K562 (cell line): Measurements from ENCODE around the gene KRT39. TPM values are rescaled to one million over a fixed set of nuclear protein-coding genes. Genes with fewer than 3 reads are reported as not detected.

Source experiments
- ATAC-seq: fragments of 200-7000 bp; cut with Tn5 transposase; 3 replicates; pipeline ENCODE4 v1.9.1; 2020; ENCODE audit warnings: moderate library complexity
- BruUV-seq: library from RNA; stranded (reverse); fragments of 400-500 nt; replicated peaks from 2 replicates; lab custom pipeline; 2021; lab: Mats Ljungman, UMichigan
- CTCF ChIA-PET: fragments of 300-600 bp; formaldehyde crosslinking; extraction: SDS; loops from one replicate; lab custom pipeline; 2021; ENCODE audit warnings: low intra/inter-chr PET ratio; lab: Yijun Ruan, JAX
- POLR2A ChIA-PET: fragments of 300-600, 350-650 bp; sonication (Branson Sonifier 250); formaldehyde crosslinking; extraction: SDS; loops from one replicate; lab custom pipeline; 2021; ENCODE audit warnings: antibody characterized with exemption, inconsistent platforms; lab: Yijun Ruan, JAX
- DNase-seq, 4 experiments: peaks; one replicate each; pipeline versions ENCODE4 v3.0.0 to v3.0.0-alpha.2; 2011 to 2018; ENCODE audit warnings: low spot score in 3 of 4, mixed read lengths in 3 of 4; ENCODE audit errors: extremely low read depth in 1 of 4
- FAIRE-seq: peaks from 2 replicates; lab custom pipeline; 2011; peaks lifted over from hg19 to GRCh38; lab: Jason Lieb, UNC
- H2AFZ ChIP-seq: 2 replicates; pipeline ENCODE4 v1.6.0; 2011; ENCODE audit warnings: low read depth, low read length, control low read depth, inconsistent platforms
- H3K27ac ChIP-seq: fragments of 200-600 bp; 3 replicates; pipeline ENCODE4 v1.8.0; 2011; ENCODE audit warnings: low read depth, mild to moderate bottlenecking, control low read depth, inconsistent platforms, low read length, moderate library complexity, mixed read lengths; ENCODE audit errors: extremely low read depth
- H3K27me3 ChIP-seq, 2 experiments: fragments of 300-600 bp in 1 of 2; 2 replicates in 1 of 2; 3 replicates in 1 of 2; pipeline versions ENCODE4 v1.6.0 to v1.8.0; 2011; ENCODE audit warnings: inconsistent platforms in 2 of 2, low read length in 2 of 2, mild to moderate bottlenecking in 1 of 2, mixed read lengths in 1 of 2, moderate library complexity in 1 of 2; ENCODE audit not compliant: control insufficient read depth in 2 of 2, insufficient read depth in 2 of 2
- H3K36me3 ChIP-seq: fragments of 300-600 bp; 3 replicates; pipeline ENCODE4 v1.8.0; 2011; ENCODE audit warnings: mild to moderate bottlenecking, low read length, inconsistent platforms; ENCODE audit not compliant: control insufficient read depth, insufficient read depth
- H3K4me1 ChIP-seq, 2 experiments: fragments of 200-600 bp in 1 of 2; replicated peaks in 1 of 2; 2 replicates in 1 of 2; 3 replicates in 1 of 2; pipeline versions ENCODE4 v1.5.1 to v1.8.0; 2011; ENCODE audit warnings: inconsistent platforms in 2 of 2, low read length in 2 of 2, mild to moderate bottlenecking in 1 of 2, mixed read lengths in 1 of 2, moderate library complexity in 1 of 2; ENCODE audit not compliant: control insufficient read depth in 2 of 2, insufficient read depth in 2 of 2
- H3K4me2 ChIP-seq: 2 replicates; pipeline ENCODE4 v1.6.1; 2011; ENCODE audit warnings: low read length, control low read depth, inconsistent platforms, mixed read lengths; ENCODE audit not compliant: insufficient read depth
- H3K4me3 ChIP-seq: fragments of 200-600 bp; sonication (generic), shearing (Covaris generic); 2 replicates; pipeline ENCODE4 v1.5.1; 2016; ENCODE audit warnings: control low read depth, inconsistent platforms
- H3K79me2 ChIP-seq: fragments of 200-600 bp; 3 replicates; pipeline ENCODE4 v1.8.0; 2011; ENCODE audit warnings: low read length, inconsistent platforms; ENCODE audit not compliant: control insufficient read depth, insufficient read depth
- H3K9ac ChIP-seq, 2 experiments: 2 replicates each; pipeline versions ENCODE4 v1.6.0 to v1.6.1; 2011; ENCODE audit warnings: low read depth in 2 of 2, low read length in 2 of 2, control low read depth in 1 of 2, inconsistent platforms in 1 of 2, mild to moderate bottlenecking in 1 of 2, mixed read lengths in 1 of 2; ENCODE audit not compliant: insufficient read depth in 1 of 2
- H3K9me1 ChIP-seq: one replicate; pipeline ENCODE4 v1.6.0; 2011; ENCODE audit warnings: inconsistent platforms, mild to moderate bottlenecking, low read length, moderate library complexity; ENCODE audit not compliant: control insufficient read depth, insufficient read depth
- H3K9me3 ChIP-seq: replicated peaks from 2 replicates; pipeline ENCODE4 v1.5.1; 2011; ENCODE audit warnings: low read depth, low read length, inconsistent platforms; ENCODE audit not compliant: control insufficient read depth, insufficient read depth
- H4K20me1 ChIP-seq: replicated peaks from 2 replicates; pipeline ENCODE4 v1.6.1; 2011; ENCODE audit warnings: low read length, inconsistent platforms, mixed read lengths; ENCODE audit not compliant: control insufficient read depth, insufficient read depth
- STAT5A ChIP-seq: IDR thresholded peaks from 2 replicates; pipeline ENCODE4 v1.6.1; 2012; ENCODE audit warnings: low read length, inconsistent platforms, borderline replicate concordance
- WGBS: fragments of 100-300 bp; shearing (Covaris generic); methylation state at CpG from one replicate; pipeline ENCODE4 v1.1.6; 2016; ENCODE audit warnings: low coverage, mixed read lengths; ENCODE audit not compliant: insufficient coverage; ENCODE audit errors: missing lambda C conversion rate; 5-methylcytosine and 5-hydroxymethylcytosine counted together
- in situ Hi-C: fragments of 300-500 bp; cut with MboI; formaldehyde crosslinking; loops from 4 replicates; pipeline ENCODE4 v1.15.0; 2018; ENCODE audit warnings: inconsistent platforms, mixed read lengths
- intact Hi-C: fragments of 100-400 bp; cut with micrococcal nuclease; formaldehyde crosslinking; loops from 2 replicates; pipeline ENCODE4 v1.14.2; 2022
- polyA plus RNA-seq, 8 experiments: library from polyadenylated mRNA; depleted of rRNA in 4 of 8; stranded (reverse) in 5 of 8; unstranded in 3 of 8; fragments of >200 nt; fragmentation: Nextera tagmentation in 2 of 8; fragmentation: Illumina TruSeq in 1 of 8; extraction: Ambion mirVana in 2 of 8; extraction: Trizol in 1 of 8; gene quantifications; 2 replicates each; pipeline versions ENCODE4 v1.2.1 to v1.2.3, GENCODE V29; 2011 to 2014; ENCODE audit warnings: inconsistent platforms in 1 of 8, missing spikeins in 1 of 8
- total RNA-seq, 7 experiments: library from RNA; depleted of rRNA in 6 of 7; stranded (reverse); fragments of >200 nt in 6 of 7; fragmentation: Illumina TruSeq in 2 of 7; extraction: Trizol in 2 of 7; gene quantifications; 2 replicates each; pipeline versions ENCODE4 v1.2.1 to v1.2.3, GENCODE V29; 2011 to 2021; ENCODE audit warnings: low replicate concordance in 1 of 7
- TF ChIP-seq, protein P1 (sequence below): fragments of 450-650 bp; IDR thresholded peaks from 2 replicates; pipeline ENCODE4 v1.6.1; 2016; ENCODE audit warnings: low read depth
- TF ChIP-seq, protein P2 (sequence below): fragments of 250-450 bp; sonication (Bioruptor Pico); IDR thresholded peaks from 2 replicates; pipeline ENCODE4 v1.8.0; 2022; ENCODE audit warnings: inconsistent platforms, mild to moderate bottlenecking, moderate library complexity, borderline replicate concordance
- TF ChIP-seq, protein P3 (sequence below): sonication (generic); formaldehyde crosslinking; IDR thresholded peaks from 2 replicates; pipeline ENCODE4 v1.8.0; 2023; ENCODE audit warnings: mild to moderate bottlenecking, missing genetic modification reagents
- TF ChIP-seq, protein P4 (sequence below), 2 experiments: fragments of 150-350 bp in 1 of 2; IDR thresholded peaks; 2 replicates each; pipeline ENCODE4 v1.6.1; 2012 to 2016; ENCODE audit warnings: low read depth in 2 of 2, low read length in 2 of 2, mild to moderate bottlenecking in 1 of 2, moderate library complexity in 1 of 2

The KRT39 gene
- total and polyA plus RNA-seq, 9 of the 15 experiments (the other 6 are each of a cell fraction or from before 2014, with no cell fraction given): not detected

DNA sequence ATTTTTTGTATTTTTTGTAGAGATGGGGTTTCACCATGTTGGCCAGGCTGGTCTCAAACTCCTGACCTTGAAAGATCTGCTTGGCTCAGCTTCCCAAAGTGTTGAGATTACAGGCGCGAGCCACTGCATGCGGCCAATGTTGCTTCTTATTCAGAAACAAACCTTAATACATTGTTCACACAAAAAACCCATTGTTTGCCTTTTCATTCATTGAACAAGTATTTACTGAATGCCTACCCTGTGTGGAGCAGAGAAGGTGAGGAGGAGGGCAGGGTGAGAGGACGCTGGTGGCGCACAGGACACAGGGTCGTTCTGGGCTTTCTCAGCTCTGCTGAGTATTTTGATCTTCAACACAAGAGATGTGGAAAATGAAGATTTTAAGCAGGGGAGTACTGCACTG, 21.3 kb downstream of the KRT39 start:
- Histone ChIP-seq H3K9me1 (no peaks in the 10 kb centered on the region), H3K4me2 (no peak overlapping the region), H3K9me3 (no peaks in the 10 kb centered on the region), H3K4me3 (no peak overlapping the region), H4K20me1 (no peaks in the 10 kb centered on the region), H3K9ac (no peak overlapping the region), H3K27me3 (peaks cover 2 to 7% of the 10 kb centered on the region in 2 experiments; a peak in 4 of 5 replicates), H3K4me1 (no peaks in the 10 kb centered on the region), H3K79me2 (no peaks in the 10 kb centered on the region), H3K27ac (no peak overlapping the region), H3K36me3 (no peaks in the 10 kb centered on the region), H2AFZ (no peak overlapping the region)
- ATAC-seq (no peak), DNase-seq (no peak), FAIRE-seq (no peak)
- in situ Hi-C loops: no loop called here
- ChIA-PET CTCF (no interaction called here), POLR2A (interaction anchor here (0.6 kb wide), 1 partner anchor 1400 kb away, joined by 3 read pairs; no protein-coding TSS in a partner anchor)
- BruUV-seq: no TSS peak
- intact Hi-C loops: no loop called here
- WGBS: 25% methylated on average over 6 of the region's 6 CpGs
- TF ChIP-seq, protein P1, sequence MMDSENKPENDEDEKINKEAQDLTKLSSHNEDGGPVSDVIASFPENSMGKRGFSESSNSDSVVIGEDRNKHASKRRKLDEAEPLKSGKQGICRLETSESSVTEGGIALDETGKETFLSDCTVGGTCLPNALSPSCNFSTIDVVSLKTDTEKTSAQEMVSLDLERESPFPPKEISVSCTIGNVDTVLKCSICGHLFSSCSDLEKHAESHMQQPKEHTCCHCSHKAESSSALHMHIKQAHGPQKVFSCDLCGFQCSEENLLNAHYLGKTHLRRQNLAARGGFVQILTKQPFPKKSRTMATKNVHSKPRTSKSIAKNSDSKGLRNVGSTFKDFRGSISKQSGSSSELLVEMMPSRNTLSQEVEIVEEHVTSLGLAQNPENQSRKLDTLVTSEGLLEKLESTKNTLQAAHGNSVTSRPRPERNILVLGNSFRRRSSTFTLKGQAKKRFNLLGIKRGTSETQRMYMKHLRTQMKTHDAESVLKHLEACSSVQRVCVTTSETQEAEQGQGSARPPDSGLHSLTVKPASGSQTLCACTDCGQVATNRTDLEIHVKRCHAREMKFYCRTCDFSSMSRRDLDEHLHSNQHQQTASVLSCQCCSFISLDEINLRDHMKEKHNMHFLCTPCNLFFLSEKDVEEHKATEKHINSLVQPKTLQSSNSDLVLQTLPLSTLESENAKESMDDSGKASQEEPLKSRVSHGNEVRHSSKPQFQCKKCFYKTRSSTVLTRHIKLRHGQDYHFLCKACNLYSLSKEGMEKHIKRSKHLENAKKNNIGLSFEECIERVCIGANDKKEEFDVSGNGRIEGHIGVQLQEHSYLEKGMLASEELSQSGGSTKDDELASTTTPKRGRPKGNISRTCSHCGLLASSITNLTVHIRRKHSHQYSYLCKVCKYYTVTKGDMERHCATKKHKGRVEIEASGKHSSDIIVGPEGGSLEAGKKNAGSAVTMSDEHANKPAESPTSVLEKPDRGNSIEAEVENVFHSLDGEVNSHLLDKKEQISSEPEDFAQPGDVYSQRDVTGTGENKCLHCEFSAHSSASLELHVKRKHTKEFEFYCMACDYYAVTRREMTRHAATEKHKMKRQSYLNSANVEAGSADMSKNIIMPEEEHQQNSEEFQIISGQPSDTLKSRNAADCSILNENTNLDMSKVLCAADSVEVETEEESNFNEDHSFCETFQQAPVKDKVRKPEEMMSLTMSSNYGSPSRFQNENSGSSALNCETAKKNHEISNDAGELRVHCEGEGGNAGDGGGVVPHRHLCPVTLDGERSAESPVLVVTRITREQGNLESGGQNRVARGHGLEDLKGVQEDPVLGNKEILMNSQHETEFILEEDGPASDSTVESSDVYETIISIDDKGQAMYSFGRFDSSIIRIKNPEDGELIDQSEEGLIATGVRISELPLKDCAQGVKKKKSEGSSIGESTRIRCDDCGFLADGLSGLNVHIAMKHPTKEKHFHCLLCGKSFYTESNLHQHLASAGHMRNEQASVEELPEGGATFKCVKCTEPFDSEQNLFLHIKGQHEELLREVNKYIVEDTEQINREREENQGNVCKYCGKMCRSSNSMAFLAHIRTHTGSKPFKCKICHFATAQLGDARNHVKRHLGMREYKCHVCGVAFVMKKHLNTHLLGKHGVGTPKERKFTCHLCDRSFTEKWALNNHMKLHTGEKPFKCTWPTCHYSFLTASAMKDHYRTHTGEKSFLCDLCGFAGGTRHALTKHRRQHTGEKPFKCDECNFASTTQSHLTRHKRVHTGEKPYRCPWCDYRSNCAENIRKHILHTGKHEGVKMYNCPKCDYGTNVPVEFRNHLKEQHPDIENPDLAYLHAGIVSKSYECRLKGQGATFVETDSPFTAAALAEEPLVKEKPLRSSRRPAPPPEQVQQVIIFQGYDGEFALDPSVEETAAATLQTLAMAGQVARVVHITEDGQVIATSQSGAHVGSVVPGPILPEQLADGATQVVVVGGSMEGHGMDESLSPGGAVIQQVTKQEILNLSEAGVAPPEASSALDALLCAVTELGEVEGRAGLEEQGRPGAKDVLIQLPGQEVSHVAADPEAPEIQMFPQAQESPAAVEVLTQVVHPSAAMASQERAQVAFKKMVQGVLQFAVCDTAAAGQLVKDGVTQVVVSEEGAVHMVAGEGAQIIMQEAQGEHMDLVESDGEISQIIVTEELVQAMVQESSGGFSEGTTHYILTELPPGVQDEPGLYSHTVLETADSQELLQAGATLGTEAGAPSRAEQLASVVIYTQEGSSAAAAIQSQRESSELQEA: no peak
- TF ChIP-seq, protein P2, sequence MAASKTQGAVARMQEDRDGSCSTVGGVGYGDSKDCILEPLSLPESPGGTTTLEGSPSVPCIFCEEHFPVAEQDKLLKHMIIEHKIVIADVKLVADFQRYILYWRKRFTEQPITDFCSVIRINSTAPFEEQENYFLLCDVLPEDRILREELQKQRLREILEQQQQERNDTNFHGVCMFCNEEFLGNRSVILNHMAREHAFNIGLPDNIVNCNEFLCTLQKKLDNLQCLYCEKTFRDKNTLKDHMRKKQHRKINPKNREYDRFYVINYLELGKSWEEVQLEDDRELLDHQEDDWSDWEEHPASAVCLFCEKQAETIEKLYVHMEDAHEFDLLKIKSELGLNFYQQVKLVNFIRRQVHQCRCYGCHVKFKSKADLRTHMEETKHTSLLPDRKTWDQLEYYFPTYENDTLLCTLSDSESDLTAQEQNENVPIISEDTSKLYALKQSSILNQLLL (CRISPR knock-in tag): no peak
- TF ChIP-seq, protein P3, sequence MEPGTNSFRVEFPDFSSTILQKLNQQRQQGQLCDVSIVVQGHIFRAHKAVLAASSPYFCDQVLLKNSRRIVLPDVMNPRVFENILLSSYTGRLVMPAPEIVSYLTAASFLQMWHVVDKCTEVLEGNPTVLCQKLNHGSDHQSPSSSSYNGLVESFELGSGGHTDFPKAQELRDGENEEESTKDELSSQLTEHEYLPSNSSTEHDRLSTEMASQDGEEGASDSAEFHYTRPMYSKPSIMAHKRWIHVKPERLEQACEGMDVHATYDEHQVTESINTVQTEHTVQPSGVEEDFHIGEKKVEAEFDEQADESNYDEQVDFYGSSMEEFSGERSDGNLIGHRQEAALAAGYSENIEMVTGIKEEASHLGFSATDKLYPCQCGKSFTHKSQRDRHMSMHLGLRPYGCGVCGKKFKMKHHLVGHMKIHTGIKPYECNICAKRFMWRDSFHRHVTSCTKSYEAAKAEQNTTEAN (CRISPR knock-in tag): no peak
- TF ChIP-seq STAT5A: no peak
- TF ChIP-seq, protein P4, sequence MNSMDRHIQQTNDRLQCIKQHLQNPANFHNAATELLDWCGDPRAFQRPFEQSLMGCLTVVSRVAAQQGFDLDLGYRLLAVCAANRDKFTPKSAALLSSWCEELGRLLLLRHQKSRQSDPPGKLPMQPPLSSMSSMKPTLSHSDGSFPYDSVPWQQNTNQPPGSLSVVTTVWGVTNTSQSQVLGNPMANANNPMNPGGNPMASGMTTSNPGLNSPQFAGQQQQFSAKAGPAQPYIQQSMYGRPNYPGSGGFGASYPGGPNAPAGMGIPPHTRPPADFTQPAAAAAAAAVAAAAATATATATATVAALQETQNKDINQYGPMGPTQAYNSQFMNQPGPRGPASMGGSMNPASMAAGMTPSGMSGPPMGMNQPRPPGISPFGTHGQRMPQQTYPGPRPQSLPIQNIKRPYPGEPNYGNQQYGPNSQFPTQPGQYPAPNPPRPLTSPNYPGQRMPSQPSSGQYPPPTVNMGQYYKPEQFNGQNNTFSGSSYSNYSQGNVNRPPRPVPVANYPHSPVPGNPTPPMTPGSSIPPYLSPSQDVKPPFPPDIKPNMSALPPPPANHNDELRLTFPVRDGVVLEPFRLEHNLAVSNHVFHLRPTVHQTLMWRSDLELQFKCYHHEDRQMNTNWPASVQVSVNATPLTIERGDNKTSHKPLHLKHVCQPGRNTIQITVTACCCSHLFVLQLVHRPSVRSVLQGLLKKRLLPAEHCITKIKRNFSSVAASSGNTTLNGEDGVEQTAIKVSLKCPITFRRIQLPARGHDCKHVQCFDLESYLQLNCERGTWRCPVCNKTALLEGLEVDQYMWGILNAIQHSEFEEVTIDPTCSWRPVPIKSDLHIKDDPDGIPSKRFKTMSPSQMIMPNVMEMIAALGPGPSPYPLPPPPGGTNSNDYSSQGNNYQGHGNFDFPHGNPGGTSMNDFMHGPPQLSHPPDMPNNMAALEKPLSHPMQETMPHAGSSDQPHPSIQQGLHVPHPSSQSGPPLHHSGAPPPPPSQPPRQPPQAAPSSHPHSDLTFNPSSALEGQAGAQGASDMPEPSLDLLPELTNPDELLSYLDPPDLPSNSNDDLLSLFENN (IDR thresholded peaks at IDR 0.05; ENCODE audit: low read depth in 2 of 2, low read length in 2 of 2): no peak
- TF ChIP-seq, all 486 proteins: peak for 0
